Head of caudate nucleus (tissue), 42 donors: ENCODE results near the gene OR51B4.
"Not testable (repeated sequence)": the region's sequence is repeated elsewhere in the genome, so short reads cannot be mapped to it uniquely, and the experiment has no call there.

Experiments used
- DNase-seq, 42 donors: peaks; one replicate each; pipeline versions ENCODE4 v3.0.0 to v3.0.0-alpha.2; 2020 to 2021; ENCODE audit warnings: mixed read lengths in 7 of 42
- intact Hi-C: fragments of 100-400 bp; cut with DNase I; formaldehyde crosslinking; loops from one replicate; pipeline ENCODE4 v1.15.0; 2022

OR51B4 gene, protein sequence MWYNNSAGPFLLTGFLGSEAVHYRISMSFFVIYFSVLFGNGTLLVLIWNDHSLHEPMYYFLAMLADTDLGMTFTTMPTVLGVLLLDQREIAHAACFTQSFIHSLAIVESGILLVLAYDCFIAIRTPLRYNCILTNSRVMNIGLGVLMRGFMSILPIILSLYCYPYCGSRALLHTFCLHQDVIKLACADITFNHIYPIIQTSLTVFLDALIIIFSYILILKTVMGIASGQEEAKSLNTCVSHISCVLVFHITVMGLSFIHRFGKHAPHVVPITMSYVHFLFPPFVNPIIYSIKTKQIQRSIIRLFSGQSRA

DNA sequence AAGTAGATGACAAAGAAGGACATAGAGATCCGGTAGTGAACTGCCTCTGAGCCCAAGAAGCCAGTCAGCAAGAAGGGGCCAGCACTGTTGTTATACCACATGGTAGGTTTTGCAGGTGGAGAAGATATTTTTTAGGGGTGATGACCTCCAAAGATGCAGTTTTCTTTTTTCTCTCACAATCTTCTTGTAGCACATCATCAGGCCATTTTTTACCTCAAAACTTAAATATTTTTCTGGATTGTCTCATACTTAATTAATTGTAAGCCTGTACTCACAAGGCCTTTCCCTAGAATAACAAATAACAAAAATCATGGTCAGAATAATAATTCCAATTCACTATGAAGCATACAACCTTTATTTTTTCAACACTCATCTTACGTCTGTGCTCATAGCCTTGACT is at the start of gene OR51B4:
OR51B4 (minus strand) TSS at position 101 of the 400 bp plus-strand sequence; CDS start at position 101, 0 bp downstream.
- intact Hi-C loops: no loop called here
- no peak for DNase-seq

DNA sequence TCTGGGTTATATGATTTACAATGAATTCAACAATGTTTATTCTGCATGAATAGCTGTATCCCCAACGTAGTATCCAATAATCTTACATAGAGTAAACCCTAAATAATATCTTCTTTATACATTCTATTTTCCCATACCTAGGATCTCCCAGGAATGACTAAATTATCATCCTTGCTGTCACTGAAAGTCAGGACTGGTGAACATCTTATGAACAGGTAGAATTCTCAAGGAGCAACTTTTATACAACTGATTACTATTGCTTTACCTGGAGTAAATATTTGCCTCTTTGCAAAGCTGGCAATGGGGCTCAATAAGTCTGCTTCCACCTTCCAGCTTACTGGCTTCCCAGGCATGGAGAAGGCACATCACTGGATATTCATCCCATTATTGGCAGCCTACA is 49.5 kb upstream of the OR51B4 start, which contains the start of gene OR51B6:
OR51B6 (plus strand) TSS at position 301 of the 400 bp plus-strand sequence; CDS start at position 301, 0 bp downstream.
- intact Hi-C loops: no loop called here
- DNase-seq: no peak

DNA sequence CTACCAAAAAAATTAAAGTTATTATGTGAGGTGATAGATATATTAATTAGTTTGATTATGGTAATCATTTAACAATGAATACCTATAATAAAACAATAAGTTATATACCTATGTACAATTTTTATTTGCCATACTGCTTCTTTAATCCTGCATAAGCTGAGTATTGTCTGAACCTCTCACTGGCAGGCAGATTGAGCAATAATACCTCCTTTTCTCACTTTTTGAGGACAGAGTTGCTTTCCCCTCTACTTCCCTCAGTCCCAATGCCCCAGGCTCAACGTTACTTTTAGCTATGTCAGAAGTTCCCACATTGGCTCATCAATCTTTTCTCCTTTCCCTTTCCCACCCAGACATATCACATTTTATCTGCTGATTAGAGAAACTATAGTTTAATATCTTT is 47.8 kb upstream of the OR51B4 start:
- DNase-seq: no peak
- intact Hi-C loops: no loop called here

DNA sequence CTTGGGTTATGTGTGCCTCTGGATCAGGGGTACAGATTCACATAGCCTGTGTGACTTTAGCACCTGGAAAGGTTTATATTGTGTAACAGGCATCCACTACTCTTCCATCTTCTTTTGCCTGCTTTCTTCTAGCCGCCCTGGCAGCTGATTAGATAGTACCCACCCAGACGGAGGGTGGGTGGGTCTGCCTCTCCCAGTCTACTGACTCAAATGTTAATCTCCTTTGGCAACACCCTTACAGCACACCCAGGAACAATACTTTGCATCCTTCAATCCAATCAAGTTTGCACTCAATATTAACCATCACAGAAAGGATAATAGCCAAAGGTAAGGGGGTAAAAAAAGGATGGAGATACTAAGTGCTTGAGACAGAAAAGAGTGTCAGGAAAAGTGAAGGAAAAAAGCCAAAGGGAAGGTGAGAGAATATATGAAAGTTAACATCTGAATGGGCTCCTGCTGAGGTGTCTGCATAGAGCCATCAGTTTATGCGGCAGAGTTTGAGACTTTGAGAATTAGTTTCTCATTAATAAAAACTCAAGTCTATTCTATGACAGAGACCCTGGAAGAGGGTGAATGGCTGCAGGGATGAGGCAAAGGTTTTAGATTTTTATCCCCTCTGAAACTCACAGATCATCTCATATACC is 46.9 kb upstream of the OR51B4 start:
- intact Hi-C loops: no loop called here
- no peak for DNase-seq

DNA sequence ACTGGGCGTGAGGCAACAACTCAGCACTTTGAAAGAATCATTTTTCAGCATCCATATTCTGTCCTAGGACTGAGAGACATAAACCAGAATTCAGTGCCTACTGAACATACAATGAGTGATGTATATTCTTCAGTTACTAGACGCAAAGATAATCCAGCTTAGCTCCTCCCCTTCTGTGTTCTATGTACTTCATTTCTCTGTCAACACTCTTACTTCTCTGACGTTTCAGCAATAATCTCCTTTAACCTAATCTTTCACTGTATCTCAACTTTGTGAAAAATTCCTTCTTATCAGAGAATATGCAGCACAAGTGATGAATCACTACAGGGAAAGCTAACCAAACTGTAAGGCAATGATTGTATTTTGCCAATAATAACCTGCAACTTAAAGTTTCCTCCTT is 44.1 kb upstream of the OR51B4 start:
- DNase-seq: no peak
- intact Hi-C loops: no loop called here

DNA sequence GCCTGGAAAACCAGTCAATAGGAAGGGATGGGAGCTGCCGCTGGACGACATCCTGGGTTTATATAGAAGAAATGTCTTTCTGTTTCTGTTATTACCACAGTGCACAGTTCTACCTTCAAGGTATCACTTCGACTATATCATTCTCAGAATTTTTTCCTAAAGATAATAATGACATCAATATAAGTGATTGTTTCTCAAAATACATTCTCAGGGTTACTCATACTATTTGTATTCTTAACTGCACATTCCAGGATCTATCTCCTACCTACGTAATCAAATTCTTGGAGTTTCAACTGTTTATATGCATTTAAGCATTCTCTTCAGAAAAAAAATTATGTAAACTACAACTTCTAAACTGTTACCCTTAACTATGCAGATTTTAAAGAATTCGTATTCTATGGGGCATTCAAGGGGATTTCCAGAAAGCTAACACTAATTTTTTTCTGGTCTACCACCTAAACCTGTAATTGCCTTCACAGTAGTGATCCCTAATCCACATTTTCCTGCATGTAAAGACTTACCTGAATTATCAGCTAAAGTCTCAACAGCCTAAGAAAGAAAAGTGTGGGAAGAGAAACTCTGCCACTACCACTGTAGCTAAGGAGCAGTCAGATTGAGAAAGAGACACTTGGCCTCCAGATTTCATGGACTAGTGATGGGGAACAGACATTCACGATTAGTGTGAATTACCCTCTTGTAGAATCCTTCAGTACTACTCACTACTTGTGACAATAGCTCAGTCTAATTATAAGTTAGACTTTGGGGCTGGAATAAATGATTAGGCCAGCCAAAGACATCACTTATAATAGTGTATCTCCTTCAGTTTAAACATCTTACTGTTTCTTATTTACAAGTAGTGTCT is 42.0 kb upstream of the OR51B4 start, which contains the start of gene OR51B5:
OR51B5 (minus strand) TSS at position 51 of the 862 bp plus-strand sequence; CDS start at position 51, 0 bp downstream.
- intact Hi-C loops: no loop called here
- DNase-seq: no peak

DNA sequence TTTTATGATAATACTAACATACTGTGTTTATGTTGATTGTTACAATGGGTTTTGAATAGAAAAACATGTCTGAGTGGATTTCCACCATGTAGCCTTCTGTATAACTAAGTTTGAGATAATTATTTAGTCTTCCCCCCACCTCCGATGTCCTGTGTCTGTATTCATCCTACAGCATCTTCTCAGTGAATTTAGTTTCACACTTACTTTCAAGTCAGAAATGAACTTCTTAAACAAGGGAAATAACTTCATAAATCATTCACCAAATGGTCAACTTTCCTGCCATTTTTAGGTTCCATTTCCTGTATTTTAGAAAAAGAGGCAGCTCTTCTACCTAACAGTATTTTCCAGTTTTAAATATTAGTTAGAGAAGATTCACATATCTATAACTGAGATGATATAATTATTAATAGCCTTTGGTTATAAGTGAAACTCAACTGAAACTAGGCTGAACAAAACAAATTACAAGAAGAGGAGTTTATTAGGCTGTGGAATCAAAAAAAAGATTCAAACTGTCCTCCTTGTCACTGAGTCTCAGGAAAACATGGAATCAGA is 38.1 kb upstream of the OR51B4 start:
- intact Hi-C loops: no loop called here
- no peak for DNase-seq

DNA sequence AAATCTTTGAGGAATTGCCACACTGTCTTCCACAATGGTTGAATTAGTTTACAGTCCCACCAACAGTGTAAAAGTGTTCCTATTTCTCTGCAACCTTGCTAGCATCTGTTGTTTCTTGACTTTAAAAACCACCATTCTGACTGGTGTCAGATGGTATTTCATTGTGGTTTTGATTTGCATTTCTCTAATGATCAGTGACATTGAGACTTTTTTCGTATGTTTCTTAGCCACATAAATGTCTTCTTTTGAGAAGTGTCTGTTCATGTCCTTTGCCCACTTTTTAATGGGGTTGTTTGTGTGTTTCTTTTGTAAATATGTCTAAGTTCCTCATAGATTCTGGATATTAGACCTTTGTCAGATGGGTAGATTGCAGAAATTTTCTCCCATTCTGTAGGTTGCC is 35.5 kb upstream of the OR51B4 start:
- intact Hi-C loops, DNase-seq: not testable (repeated sequence)

DNA sequence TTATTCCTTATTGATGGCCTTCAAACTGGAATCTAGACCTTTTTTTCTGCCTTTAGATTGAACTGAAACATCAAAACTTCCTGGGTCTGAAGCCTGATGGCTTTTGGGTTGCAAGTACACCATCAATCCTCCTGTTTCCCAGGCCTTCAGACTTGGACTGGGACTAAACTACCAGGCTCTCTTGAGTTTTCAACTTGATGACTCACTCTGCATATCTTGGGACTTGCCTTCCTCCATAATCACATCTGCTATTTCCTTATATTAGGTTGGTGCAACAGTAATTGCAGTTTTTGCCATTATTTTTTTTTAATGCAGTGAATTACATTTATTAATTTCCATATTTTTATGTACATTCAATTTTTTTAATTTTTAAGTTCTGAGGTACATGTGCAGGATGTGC is 34.6 kb upstream of the OR51B4 start:
- DNase-seq: no peak
- intact Hi-C loops: no loop called here

DNA sequence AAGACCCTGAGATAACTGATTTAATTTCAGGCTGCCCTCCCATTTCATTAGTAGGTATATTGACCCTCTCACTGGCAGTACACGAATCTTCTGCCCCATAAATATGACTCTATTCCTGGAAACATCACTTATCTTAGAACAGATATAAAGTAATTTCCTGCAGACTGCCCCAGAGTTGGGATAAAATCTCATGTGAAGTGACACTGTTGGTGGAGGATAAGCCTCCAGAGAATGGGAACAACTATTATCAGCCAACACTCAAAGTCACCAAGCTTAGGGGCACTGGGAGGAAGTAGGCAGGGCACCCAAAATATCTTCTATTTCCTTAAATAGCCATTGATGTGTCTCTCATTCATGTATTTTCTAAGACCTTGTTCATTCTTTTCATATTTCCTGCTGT is 33.4 kb upstream of the OR51B4 start:
- intact Hi-C loops: no loop called here
- DNase-seq: no peak

DNA sequence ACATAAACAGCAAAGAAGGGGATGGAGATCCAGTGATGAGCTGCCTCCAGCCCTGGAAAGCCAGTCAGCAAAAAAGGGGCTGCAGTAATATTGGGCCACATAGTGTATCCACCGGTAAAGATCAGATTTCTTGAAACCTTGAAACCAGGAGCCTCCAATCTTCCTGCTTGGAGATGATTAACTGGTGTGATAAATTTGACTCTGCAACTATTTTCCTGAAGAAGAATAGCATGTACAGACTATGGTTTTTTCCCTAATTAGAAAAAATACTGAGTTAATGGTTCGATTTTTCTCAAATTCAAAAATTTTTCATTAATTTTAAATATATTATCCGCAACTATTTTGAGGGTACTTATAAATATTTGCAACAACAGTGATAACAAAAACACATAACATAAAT is 22.5 kb upstream of the OR51B4 start, which contains the start of gene OR51B2:
OR51B2 (minus strand) TSS at position 101 of the 400 bp plus-strand sequence; CDS start at position 101, 0 bp downstream.
- DNase-seq: no peak
- intact Hi-C loops: no loop called here

DNA sequence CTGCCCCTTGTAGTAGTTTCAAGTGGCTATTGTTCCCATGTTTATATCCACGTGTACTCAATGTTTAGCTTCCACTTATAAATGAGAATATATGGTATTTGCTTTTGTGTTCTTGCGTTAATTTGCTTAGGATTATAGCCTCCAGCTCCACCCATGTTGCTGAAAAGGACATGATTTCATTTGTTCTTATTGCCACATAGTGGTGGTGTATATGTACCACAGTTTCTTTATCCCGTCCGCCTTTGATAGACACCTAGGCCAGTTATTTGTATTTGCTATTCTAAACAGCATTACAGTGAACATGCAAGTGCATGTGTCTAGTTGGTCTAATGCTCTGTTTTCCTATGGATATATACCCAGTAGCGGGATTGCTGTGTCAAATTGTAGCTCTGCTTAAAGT is 15.5 kb upstream of the OR51B4 start:
- intact Hi-C loops: no loop called here
- no peak for DNase-seq

DNA sequence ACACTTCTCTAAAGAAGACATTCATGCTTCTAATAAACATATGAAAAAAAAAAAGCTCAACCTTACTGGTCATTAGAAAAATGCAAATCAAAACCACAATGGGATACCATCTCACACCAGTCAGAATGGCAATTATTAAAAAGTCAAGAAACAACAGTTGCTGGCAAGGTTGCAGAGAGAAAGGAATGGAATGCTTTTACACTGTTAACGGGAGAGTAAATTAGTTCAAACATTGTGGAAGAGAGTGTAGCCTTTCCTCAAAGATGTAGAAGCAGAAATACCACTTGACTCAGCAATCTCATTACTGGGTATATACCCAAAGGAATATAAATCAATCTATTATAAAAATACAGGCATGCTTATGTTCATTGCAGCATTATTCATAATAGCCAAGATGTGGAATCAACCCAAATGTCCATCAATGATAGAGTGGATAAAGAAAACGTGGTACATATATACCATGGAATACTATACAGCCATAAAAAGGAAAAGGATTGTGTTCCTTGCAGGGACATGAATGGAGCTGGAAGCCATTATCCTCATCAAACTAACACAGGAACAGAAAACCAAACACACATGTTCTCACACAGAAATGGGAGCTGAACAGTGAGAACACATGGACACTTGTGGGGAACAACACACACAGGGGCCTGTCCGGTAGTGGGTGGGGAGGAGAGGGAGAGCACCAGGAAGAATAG is 11.7 kb upstream of the OR51B4 start:
- DNase-seq, intact Hi-C loops: not testable (repeated sequence)

DNA sequence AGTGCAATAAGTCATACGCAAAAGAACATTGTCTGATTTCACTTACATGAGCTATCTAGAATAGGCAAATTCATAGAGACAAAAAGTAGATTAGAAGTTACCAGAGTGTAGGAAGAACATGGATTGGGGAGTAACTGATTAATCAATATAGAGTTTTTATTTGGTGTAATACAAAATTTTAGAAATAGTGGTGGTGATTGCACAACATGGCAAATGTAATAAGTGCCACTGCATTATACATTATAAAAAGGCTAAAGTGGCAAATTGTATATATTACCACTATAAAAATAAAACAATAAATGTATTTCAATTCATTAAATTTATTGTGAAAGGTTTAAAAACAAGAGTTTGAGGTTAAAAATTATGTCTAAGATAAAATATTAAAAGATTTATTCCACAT is 8.7 kb upstream of the OR51B4 start:
- intact Hi-C loops: no loop called here
- no peak for DNase-seq

DNA sequence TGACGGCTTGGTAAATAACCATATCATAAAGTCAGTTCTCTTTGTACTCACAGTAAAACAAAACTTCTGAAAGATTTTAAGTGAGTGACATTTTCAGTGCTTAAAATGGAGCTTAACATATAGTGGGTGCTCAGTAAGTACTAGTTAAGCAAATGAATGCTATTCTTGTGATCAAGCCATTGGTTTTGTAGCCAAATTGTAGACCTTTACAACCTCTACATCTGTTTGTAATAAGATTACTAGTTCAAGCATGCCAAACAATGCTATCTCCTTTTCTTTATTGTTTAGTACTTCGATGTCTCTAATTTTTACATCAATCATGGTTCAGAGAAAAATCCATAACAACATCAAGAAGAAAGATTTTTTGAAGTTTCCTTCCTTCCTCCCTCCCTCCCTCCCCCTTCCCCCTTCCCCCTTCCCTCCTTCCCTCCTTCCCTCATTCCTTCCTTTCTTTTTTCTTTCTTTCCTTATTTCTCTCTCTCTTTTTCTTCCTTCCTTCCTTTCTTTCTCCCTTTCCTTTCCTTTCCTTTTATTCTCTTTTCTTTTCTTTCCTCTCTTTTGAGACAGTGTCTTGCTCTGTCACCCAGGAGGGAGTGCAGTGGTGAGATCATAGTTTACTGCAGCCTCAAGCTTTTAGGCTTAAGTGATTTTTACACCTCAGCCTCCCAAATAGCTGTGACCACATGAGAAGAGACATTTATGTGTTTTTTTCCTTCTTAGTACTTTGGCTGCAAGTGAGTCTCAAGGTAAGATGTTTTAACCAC is 5.7 kb upstream of the OR51B4 start:
- no peak for DNase-seq
- intact Hi-C loops: no loop called here

DNA sequence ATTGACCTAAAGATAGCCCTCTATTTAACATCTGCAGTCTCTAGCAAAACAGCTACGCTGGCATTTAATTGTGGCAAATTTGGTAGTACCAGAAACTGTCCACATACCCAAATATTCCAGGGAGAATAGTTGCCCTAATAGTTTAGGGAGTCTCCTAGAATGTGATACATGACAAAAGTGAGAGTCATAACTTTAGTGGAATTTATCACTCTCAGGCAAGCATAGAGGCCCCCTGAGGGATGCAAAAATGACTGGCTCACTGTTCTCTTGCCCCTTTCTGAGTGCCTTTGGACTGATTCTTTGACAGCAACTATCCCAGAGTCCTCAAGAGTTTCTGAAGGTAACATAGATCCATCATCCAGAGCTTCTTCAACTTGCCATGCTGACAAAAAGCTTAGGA is 2.3 kb upstream of the OR51B4 start:
- DNase-seq: no peak
- intact Hi-C loops: no loop called here

DNA sequence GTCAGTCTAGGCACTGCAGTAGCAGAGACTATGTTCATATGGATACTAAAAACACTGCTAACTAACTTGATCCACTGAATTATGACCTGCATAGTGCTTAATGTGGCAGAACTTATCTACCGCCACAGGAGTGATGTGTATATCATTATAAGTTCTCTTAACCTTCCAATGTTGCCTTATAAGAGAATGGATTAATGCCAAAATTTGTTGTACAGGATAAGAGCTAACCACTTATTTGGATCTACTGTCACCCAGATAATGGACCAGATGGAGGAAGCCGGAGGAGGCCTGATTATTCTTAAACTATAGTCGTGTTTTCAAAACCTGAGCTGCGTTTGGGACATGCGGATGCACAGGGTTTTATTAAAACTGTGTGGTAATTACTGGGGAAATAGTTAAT is 1.9 kb upstream of the OR51B4 start:
- DNase-seq: no peak
- intact Hi-C loops: no loop called here

DNA sequence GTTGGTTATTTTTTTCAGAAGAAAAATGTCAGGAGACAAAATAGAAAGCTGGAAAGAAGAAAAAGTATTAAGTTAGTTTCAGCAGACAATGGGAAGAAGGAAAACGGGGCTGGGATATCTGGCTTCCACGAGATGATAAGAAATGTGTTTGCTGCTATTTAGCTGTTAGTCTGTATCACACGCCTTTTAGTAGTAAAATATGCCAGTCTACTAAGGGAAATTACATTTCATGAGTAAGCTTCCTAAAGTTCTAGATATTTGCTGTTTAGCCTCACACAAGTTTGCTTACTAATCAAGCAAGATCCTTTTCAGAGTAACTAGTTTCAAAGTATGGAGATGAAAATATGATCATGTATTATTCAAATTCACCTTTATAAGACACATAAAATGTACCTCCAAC is 1.5 kb downstream of the OR51B4 start:
- intact Hi-C loops: no loop called here
- no peak for DNase-seq
